Gastrocnemius medialis (tissue), 4 donors: ENCODE measurements around the gene ERRFI1. TPM values are rescaled to one million over a fixed set of nuclear protein-coding genes. Genes with fewer than 3 reads are reported as not detected.

ENCODE experiments used
- ATAC-seq, 2 donors: fragments of 150-250 bp; one replicate each; pipeline ENCODE4 v1.9.1; 2016
- DNase-seq, 2 donors: peaks; one replicate each; pipeline ENCODE4 v3.0.0-alpha.2; 2019
- H3K27ac ChIP-seq, 4 donors: fragments of 200-600 bp; sonication (generic); 1 replicate in 1 of 4; 2 replicates in 3 of 4; pipeline ENCODE4 v1.5.1; 2016 to 2018; ENCODE audit warnings: mild to moderate bottlenecking in 2 of 4, moderate library complexity in 1 of 4
- H3K27me3 ChIP-seq, 3 donors: fragments of 200-600 bp; sonication (generic) in 2 of 3; 1 replicate in 1 of 3; 2 replicates in 2 of 3; pipeline versions ENCODE4 v1.5.1 to v1.6.0; 2016 to 2019; ENCODE audit warnings: mild to moderate bottlenecking in 1 of 3, moderate library complexity in 1 of 3
- H3K36me3 ChIP-seq, 2 donors: fragments of 200-600 bp; sonication (generic) in 1 of 2; one replicate each; pipeline ENCODE4 v1.5.1; 2017 to 2018
- H3K4me1 ChIP-seq, 2 donors: fragments of 200-600 bp; sonication (generic) in 1 of 2; one replicate each; pipeline ENCODE4 v1.5.1; 2016 to 2017; ENCODE audit warnings: mild to moderate bottlenecking in 2 of 2
- H3K4me3 ChIP-seq, 4 donors: fragments of 200-600 bp; sonication (generic) in 3 of 4; 1 replicate in 1 of 4; 2 replicates in 3 of 4; pipeline ENCODE4 v1.5.1; 2016 to 2019; ENCODE audit warnings: mild to moderate bottlenecking in 2 of 4
- H3K9me3 ChIP-seq, 3 donors: fragments of 200-600 bp; sonication (generic) in 2 of 3; 1 replicate in 1 of 3; 2 replicates in 2 of 3; pipeline ENCODE4 v1.5.1; 2016 to 2019
- POLR2A ChIP-seq, 2 donors: fragments of 450-650 bp; IDR thresholded peaks; one replicate each; pipeline ENCODE4 v1.6.1; 2017; ENCODE audit warnings: antibody characterized with exemption in 2 of 2, mild to moderate bottlenecking in 2 of 2, moderate library complexity in 2 of 2
- in situ Hi-C, 4 donors: fragments of 200-750 bp; cut with MboI; loops; one replicate each; pipeline versions ENCODE4 v1.15.0 to v1.8.0; 2017; ENCODE audit warnings: low sequenced_read_pairs in 4 of 4
- intact Hi-C: fragments of 100-400 bp; cut with DNase I; formaldehyde crosslinking; loops from one replicate; pipeline ENCODE4 v1.15.1; 2023; ENCODE audit warnings: low total_unique reads
- total RNA-seq, 4 donors: library from RNA; depleted of rRNA; stranded (reverse); fragments of >200 nt; gene quantifications; one replicate each; pipeline versions ENCODE4 v1.1.0 to v1.2.3, GENCODE V29; 2016
- TF ChIP-seq, protein P1 (sequence below), 5 experiments: fragments of 450-650 bp in 3 of 5; fragments of 200-600 bp in 2 of 5; sonication (generic) in 2 of 5; IDR thresholded peaks in 4 of 5; conservative IDR thresholded peaks in 1 of 5; 1 replicate in 4 of 5; 2 replicates in 1 of 5; pipeline ENCODE4 v1.5.1; 2016 to 2019; ENCODE audit warnings: antibody characterized with exemption in 5 of 5, mild to moderate bottlenecking in 3 of 5, moderate library complexity in 3 of 5

The ERRFI1 gene
- total RNA-seq, 4 donors from 2014 or later: 184 to 644 (median 448) TPM

DNA sequence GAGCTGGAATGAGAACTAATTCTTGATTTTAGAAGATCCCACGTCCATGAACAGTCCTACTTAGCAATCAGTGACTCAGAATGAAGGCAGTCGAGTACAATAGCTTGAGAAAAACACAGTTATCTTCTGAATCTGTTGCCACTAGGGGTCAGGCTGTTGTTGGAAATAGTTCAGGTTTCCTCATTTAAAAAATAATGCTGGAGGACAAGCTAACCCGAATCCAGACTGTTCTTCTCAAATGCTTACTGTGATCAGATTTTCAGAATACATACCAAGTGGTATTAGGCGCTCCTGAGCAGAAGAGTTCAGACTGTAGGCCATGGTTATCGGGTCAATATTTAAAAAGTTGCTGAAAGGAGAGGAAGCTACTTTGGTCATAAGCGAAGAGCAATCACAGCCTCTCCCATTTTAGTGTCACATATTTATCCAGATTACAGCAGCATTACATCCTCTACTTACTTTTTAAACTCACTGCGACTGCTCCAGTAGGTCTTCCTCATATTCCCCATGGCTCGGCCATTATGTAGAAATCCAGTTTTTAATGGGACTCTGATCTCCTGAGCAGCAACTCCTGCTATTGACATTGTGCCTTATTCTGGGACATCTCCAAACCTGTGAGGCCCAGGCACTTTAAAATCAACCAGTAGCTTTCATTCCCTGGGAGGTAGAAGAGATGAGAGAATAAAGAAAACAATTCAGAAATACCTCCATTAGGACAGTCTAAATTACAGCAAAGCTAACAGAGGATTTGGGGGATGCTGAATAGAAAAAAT lies 10.9 kb downstream of the ERRFI1 start:
- Histone ChIP-seq H3K36me3 (peaks cover 4 to 29% of the 10 kb centered on the region in 2 donors), H3K4me1 (peaks cover 88 to 96% of the 10 kb centered on the region in 2 donors), H3K9me3 (no peaks in the 10 kb centered on the region), H3K27ac (peak overlapping the region; percentile 64 to 94 (median 88)), H3K27me3 (no peaks in the 10 kb centered on the region), H3K4me3 (peak overlapping the region in 3 of 4 donors; percentile 5 to 23 (median 12))
- in situ Hi-C loops: no loop called here
- no peak for TF ChIP-seq POLR2A (IDR thresholded peaks at IDR 0.05)
- TF ChIP-seq, protein P1, sequence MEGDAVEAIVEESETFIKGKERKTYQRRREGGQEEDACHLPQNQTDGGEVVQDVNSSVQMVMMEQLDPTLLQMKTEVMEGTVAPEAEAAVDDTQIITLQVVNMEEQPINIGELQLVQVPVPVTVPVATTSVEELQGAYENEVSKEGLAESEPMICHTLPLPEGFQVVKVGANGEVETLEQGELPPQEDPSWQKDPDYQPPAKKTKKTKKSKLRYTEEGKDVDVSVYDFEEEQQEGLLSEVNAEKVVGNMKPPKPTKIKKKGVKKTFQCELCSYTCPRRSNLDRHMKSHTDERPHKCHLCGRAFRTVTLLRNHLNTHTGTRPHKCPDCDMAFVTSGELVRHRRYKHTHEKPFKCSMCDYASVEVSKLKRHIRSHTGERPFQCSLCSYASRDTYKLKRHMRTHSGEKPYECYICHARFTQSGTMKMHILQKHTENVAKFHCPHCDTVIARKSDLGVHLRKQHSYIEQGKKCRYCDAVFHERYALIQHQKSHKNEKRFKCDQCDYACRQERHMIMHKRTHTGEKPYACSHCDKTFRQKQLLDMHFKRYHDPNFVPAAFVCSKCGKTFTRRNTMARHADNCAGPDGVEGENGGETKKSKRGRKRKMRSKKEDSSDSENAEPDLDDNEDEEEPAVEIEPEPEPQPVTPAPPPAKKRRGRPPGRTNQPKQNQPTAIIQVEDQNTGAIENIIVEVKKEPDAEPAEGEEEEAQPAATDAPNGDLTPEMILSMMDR (IDR thresholded peaks at IDR 0.05 in 4 of 5, conservative IDR thresholded peaks at IDR 0.05 in 1 of 5): peak; percentile 55 to 64 (median 60)
- no peak for DNase-seq
- intact Hi-C loops: loop anchor here (2.0 to 10.0 kb wide), 2 partner anchors 32 to 1050 kb away; partner anchors contain the start of gene SLC2A5
- ATAC-seq: peak; percentile 15 to 22

DNA sequence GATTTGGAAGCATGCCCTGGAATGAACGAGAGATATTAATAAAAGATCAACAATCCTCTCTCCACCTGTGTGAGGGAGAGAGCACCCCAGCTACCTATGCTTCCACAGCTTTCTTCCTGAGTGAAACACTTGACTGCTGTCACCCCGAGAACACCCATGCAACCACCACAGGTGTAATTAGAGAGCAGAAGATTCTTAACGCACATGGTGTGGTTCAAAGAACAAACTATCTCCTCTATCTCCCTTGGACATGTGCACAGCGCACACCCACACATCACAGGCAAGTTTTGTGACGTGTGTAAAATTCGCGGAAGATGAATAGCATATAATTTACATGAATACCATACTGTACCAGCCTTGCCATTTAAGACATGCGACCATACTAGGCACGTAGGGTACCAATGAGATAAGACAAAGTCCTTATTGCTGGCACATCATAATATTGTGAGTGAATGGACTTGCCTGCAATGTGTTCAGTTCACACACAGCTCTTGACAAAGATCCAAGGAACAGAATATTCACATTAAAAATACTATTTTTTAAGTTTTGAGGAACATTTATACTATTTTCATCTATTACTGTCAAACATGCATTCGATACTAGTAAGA lies 11.6 kb downstream of the ERRFI1 start:
- in situ Hi-C loops: no loop called here

DNA sequence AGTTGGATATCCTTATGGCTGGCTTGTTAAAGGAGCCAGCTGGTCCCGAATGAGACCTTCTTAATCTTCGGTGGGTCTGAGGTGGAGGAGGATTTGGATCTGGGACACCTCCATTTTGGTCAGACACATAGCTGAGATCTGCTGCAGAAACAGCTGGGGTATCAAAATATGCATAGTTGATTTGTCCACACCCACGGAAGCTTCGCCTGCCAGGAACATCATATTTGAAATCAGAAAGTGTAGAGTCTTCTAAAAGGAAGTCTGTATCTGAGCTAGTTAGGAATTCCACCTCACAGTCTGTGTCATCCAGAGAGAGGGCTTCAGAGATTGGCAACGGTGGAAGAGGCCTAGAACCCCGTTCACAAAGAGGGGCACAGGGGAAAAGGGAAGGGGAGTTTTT lies 12.3 kb downstream of the ERRFI1 start:
- Histone ChIP-seq H3K36me3 (peaks cover 4 to 29% of the 10 kb centered on the region in 2 donors), H3K4me1 (peaks cover 75 to 93% of the 10 kb centered on the region in 2 donors), H3K27me3 (no peaks in the 10 kb centered on the region), H3K27ac (peak overlapping the region; percentile 64 to 94 (median 88)), H3K9me3 (no peaks in the 10 kb centered on the region), H3K4me3 (no peak overlapping the region)
- DNase-seq (no peak), ATAC-seq (no peak)
- TF ChIP-seq POLR2A (IDR thresholded peaks at IDR 0.05): no peak
- in situ Hi-C loops: no loop called here
- intact Hi-C loops: loop anchor here (2.0 to 10.0 kb wide), 2 partner anchors 31 to 1051 kb away; partner anchors contain the start of gene SLC2A5

More for the DNA sequence above, 11.6 kb downstream of the ERRFI1 start:
- H3K27ac ChIP-seq: peak overlapping the region; percentile 64 to 94 (median 88)
- intact Hi-C loops: loop anchor here (2.0 to 10.0 kb wide), 2 partner anchors 32 to 1050 kb away; partner anchors contain the start of gene SLC2A5
- H3K9me3 ChIP-seq: no peaks in the 10 kb centered on the region
- TF ChIP-seq, protein P1 (IDR thresholded peaks at IDR 0.05 in 4 of 5, conservative IDR thresholded peaks at IDR 0.05 in 1 of 5): no peak
- no peak for TF ChIP-seq POLR2A (IDR thresholded peaks at IDR 0.05)
- DNase-seq (no peak), ATAC-seq (no peak)
- peaks cover 4 to 29% of the 10 kb centered on the region in 2 donors for H3K36me3 ChIP-seq
- H3K27me3 ChIP-seq: no peaks in the 10 kb centered on the region
- H3K4me1 ChIP-seq: peaks cover 81 to 96% of the 10 kb centered on the region in 2 donors
- H3K4me3 ChIP-seq: no peak overlapping the region

DNA sequence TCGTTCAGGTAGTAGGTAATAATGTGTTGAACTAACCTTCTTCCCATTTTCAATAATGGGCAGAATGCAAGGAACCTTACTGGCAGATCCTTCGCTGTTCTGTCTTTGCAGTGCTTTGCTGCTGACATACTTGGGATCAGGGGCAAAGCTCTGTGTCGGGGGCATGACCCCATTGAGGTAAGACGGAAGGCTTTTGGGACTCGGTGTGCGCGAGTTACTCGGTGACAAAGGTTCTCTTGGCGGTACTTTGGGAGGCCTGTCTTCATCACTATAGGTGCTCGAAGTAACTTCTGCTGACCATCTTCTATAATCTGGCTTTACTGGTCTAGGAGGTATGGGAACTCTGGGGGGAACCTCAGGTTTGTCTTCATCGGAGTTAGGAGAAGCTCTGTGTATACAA lies 12.7 kb downstream of the ERRFI1 start:
- in situ Hi-C loops (no loop called here), intact Hi-C loops (loop anchor here (10.0 kb wide), 1 partner anchor 1051 kb away; the partner anchor contains the start of gene SLC2A5)
- ATAC-seq: no peak
- no peaks in the 10 kb centered on the region for H3K9me3 ChIP-seq
- peaks cover 71 to 91% of the 10 kb centered on the region in 2 donors for H3K4me1 ChIP-seq
- peak overlapping the region; percentile 14 to 94 (median 88) for H3K27ac ChIP-seq
- H3K36me3 ChIP-seq: peaks cover 4 to 29% of the 10 kb centered on the region in 2 donors
- DNase-seq: no peak
- no peaks in the 10 kb centered on the region for H3K27me3 ChIP-seq
- TF ChIP-seq, protein P1 (IDR thresholded peaks at IDR 0.05 in 4 of 5, conservative IDR thresholded peaks at IDR 0.05 in 1 of 5): no peak
- TF ChIP-seq POLR2A (IDR thresholded peaks at IDR 0.05): no peak
- no peak overlapping the region for H3K4me3 ChIP-seq

DNA sequence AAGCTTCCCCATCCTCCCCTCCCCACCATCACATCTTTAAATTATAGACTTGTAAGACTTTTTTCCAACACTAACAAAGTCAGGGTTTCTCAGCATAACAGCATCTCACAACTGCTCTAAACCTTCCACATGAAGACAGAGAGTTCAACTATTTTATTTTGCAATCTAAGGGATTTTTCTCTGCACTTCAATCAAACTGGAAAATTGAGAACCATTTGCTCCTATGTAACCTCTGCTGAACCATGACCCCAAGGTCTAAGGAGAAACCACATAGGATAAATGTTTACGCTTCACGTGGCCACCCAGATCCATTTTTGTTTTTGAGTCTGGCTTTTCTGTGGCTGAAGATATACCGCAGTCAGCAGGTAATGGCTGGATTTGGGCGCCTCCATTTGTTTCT lies 13.2 kb downstream of the ERRFI1 start:
- in situ Hi-C loops: no loop called here
- TF ChIP-seq POLR2A (IDR thresholded peaks at IDR 0.05): no peak
- TF ChIP-seq, protein P1 (IDR thresholded peaks at IDR 0.05 in 4 of 5, conservative IDR thresholded peaks at IDR 0.05 in 1 of 5): no peak
- intact Hi-C loops: loop anchor here (10.0 kb wide), 1 partner anchor 1052 kb away; the partner anchor contains the start of gene SLC2A5
- ATAC-seq (no peak), DNase-seq (no peak)
- Histone ChIP-seq H3K36me3 (peaks cover 4 to 29% of the 10 kb centered on the region in 2 donors), H3K27ac (peak overlapping the region; percentile 14 to 94 (median 88)), H3K4me1 (peaks cover 66 to 87% of the 10 kb centered on the region in 2 donors), H3K9me3 (no peaks in the 10 kb centered on the region), H3K27me3 (no peaks in the 10 kb centered on the region), H3K4me3 (no peak overlapping the region)
